OCI-LY3 (cell line): ENCODE measurements around the gene SRGAP2C.
"Not testable (repeated sequence)": the region's sequence is repeated elsewhere in the genome, so short reads cannot be mapped to it uniquely, and the experiment has no call there.

Experiments
- H2AFZ ChIP-seq: fragments of 200-600, 300-600 bp; shearing (Covaris generic); 2 replicates; pipeline ENCODE4 v1.6.0; 2014; ENCODE audit warnings: antibody characterized with exemption, low read depth, low read length
- H3K27ac ChIP-seq: fragments of 200-600, 300-600 bp; sonication (generic); 2 replicates; pipeline ENCODE4 v1.5.1; 2014; ENCODE audit warnings: mild to moderate bottlenecking, low read length, moderate library complexity, mixed read lengths
- H3K27me3 ChIP-seq: fragments of 200-600, 300-600 bp; sonication (generic); 2 replicates; pipeline ENCODE4 v1.6.1; 2014; ENCODE audit warnings: low read depth, low read length, mixed read lengths
- H3K36me3 ChIP-seq: fragments of 200-600, 300-600 bp; sonication (generic); replicated peaks from 2 replicates; pipeline ENCODE3; 2014; ENCODE audit warnings: low read depth, low read length, mixed read lengths
- H3K4me1 ChIP-seq: fragments of 300-600, 200-600 bp; sonication (generic); 2 replicates; pipeline ENCODE4 v1.6.1; 2014; ENCODE audit warnings: low read length, mixed read lengths
- H3K4me2 ChIP-seq: fragments of 200-600, 300-600 bp; sonication (generic); 2 replicates; pipeline ENCODE4 v1.6.1; 2014; ENCODE audit warnings: low read length, mixed read lengths
- H3K4me3 ChIP-seq: fragments of 300-600, 200-600 bp; sonication (generic); 2 replicates; pipeline ENCODE4 v1.5.1; 2014; ENCODE audit warnings: antibody characterized with exemption, mild to moderate bottlenecking, low read length, moderate library complexity
- H3K79me2 ChIP-seq: fragments of 300-600, 200-600 bp; shearing (Covaris generic); 2 replicates; pipeline ENCODE4 v1.6.1; 2014; ENCODE audit warnings: mild to moderate bottlenecking, low read length, mixed read lengths
- H3K9ac ChIP-seq: fragments of 300-600, 200-600 bp; shearing (Covaris generic); 2 replicates; pipeline ENCODE4 v1.6.0; 2014; ENCODE audit warnings: mild to moderate bottlenecking, low read length, moderate library complexity
- H3K9me3 ChIP-seq: fragments of 200-600, 300-600 bp; shearing (Covaris generic); 2 replicates; pipeline ENCODE4 v1.6.1; 2014; ENCODE audit warnings: low read length, mixed read lengths; ENCODE audit not compliant: insufficient read depth
- H4K20me1 ChIP-seq: fragments of 200-600, 300-600 bp; sonication (generic); 2 replicates; pipeline ENCODE4 v1.6.1; 2016; ENCODE audit warnings: low read length, mixed read lengths; ENCODE audit not compliant: insufficient read depth

SRGAP2C gene

DNA sequence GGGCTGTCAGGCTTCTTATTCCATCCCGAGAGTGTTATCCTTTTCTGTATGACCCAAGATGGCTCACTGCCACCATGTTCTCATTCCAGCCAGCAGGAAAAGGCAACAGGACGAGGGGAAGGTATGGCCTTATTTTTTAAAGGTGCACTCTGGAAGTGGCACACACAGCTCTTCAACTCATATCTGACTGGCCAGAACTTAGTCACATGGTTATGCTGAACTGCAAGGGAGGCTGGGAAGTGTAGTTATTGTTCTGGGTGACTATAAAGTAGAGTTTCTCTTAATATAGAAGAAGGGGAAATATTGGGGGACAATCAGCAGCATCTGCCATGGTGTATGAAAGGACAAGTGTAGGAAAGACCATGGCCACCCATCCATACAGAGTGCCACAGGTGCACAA lies 107.8 kb downstream of the SRGAP2C start:
- H3K79me2 ChIP-seq, H3K4me3 ChIP-seq, H3K27me3 ChIP-seq: not testable (repeated sequence)

GRCh38 chr1:121293263-121294204 lies 108.8 kb downstream of the SRGAP2C start:
- H3K9me3 ChIP-seq = not testable (repeated sequence)

More for the DNA sequence above, 107.8 kb downstream of the SRGAP2C start:
- H3K27ac ChIP-seq, H3K36me3 ChIP-seq, H4K20me1 ChIP-seq, H2AFZ ChIP-seq, H3K4me2 ChIP-seq, H3K9ac ChIP-seq, H3K9me3 ChIP-seq, H3K4me1 ChIP-seq: not testable (repeated sequence)

GRCh38 chr1:121294205-121294570 lies 109.4 kb downstream of the SRGAP2C start:
- not testable (repeated sequence) for H4K20me1 ChIP-seq, H3K9ac ChIP-seq, H3K4me2 ChIP-seq, H3K9me3 ChIP-seq, H2AFZ ChIP-seq, H3K79me2 ChIP-seq, H3K4me3 ChIP-seq, H3K36me3 ChIP-seq, H3K4me1 ChIP-seq, H3K27me3 ChIP-seq, H3K27ac ChIP-seq

More at GRCh38 chr1:121293263-121294204, 108.8 kb downstream of the SRGAP2C start:
- not testable (repeated sequence) for H3K4me1 ChIP-seq, H3K4me2 ChIP-seq, H2AFZ ChIP-seq, H3K79me2 ChIP-seq, H3K9ac ChIP-seq, H4K20me1 ChIP-seq, H3K4me3 ChIP-seq, H3K27ac ChIP-seq, H3K27me3 ChIP-seq, H3K36me3 ChIP-seq

GRCh38 chr1:121296563-121296962 lies 111.8 kb downstream of the SRGAP2C start:
- H3K4me1 ChIP-seq, H3K79me2 ChIP-seq, H3K36me3 ChIP-seq, H3K27me3 ChIP-seq, H3K4me3 ChIP-seq, H3K4me2 ChIP-seq, H3K9me3 ChIP-seq, H3K27ac ChIP-seq, H4K20me1 ChIP-seq, H3K9ac ChIP-seq, H2AFZ ChIP-seq: not testable (repeated sequence)

DNA sequence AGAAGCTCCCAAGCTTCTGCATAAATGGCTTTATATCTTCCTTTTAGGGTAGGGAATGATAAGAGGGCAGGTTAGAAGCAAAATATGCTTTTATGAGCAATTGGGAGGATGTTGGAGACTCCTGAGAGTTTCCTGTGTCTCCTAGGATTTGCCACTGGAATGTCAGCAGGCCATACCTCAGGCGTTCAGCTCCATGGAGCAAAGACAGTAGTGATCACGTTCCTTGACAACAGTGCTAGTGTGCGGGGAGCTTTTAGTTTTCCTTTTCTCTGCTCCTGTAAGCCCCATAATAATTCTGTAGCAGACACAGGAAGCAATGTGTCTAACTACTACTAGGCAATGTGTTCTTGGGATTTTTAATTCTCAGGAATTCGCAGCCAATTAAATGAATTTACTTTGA lies 113.8 kb downstream of the SRGAP2C start:
- H3K36me3 ChIP-seq, H4K20me1 ChIP-seq, H3K9me3 ChIP-seq, H3K79me2 ChIP-seq, H2AFZ ChIP-seq, H3K4me1 ChIP-seq, H3K27me3 ChIP-seq, H3K4me2 ChIP-seq, H3K27ac ChIP-seq, H3K4me3 ChIP-seq, H3K9ac ChIP-seq: not testable (repeated sequence)

DNA sequence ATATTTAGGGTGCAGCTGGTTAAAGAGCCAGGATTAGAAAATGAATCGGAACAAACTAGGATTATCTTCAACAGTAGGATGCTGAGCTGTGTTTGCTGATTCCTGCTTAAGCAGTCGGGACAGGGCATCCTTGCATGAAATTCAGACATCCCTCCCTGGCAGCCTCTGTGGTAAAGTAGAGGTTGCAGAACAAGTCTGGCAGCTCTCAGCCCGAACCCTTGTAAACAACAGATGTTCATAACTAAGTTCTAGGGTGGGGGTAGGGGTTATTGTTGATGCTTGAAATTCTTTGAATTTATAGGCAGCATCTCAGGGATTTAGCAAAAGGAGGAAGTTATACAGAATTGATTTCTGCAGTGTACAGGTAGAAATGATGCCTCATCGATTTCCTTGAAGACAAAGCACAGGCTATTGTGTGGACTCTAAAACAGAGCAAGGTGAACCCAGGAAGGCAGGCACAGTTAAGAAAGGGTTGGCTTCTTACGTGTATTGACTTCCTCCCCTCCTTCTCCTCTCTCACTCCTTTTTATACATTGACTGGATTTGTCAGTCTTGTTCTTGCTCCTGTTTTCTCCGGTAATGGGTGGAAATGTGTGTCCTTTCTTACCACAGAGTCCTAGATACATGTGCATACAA lies 114.9 kb downstream of the SRGAP2C start:
- H3K79me2 ChIP-seq, H4K20me1 ChIP-seq, H3K27me3 ChIP-seq, H3K4me2 ChIP-seq, H3K9me3 ChIP-seq, H3K27ac ChIP-seq, H3K4me3 ChIP-seq, H3K9ac ChIP-seq, H3K36me3 ChIP-seq, H3K4me1 ChIP-seq, H2AFZ ChIP-seq: not testable (repeated sequence)

GRCh38 chr1:121301876-121302275 lies 117.1 kb downstream of the SRGAP2C start:
- not testable (repeated sequence) for H3K36me3 ChIP-seq, H2AFZ ChIP-seq, H3K27ac ChIP-seq, H3K79me2 ChIP-seq, H3K4me1 ChIP-seq, H3K4me2 ChIP-seq, H3K4me3 ChIP-seq, H3K9ac ChIP-seq, H4K20me1 ChIP-seq, H3K9me3 ChIP-seq, H3K27me3 ChIP-seq

DNA sequence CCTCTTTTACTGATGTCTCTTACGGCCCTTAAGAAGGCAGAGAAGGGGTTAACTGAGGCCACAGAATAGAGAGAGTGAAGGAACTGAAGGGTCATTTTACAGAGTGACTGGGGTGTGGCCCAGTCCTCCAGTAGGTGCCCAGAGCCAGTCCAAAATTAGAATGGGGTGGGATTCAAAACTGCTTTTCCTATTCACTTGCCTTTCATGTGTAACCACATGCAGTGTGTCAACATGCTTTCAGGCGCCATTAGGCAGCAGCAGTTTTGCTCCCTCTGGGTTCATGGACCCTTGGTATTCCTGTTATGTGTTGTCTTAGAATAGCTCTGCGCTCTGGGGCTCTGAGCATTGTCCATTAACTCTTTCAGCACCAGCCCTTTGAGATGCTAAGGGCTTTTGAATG lies 123.0 kb downstream of the SRGAP2C start:
- H3K79me2 ChIP-seq, H3K36me3 ChIP-seq, H2AFZ ChIP-seq, H3K9ac ChIP-seq, H3K4me1 ChIP-seq, H3K4me2 ChIP-seq, H3K27me3 ChIP-seq, H3K9me3 ChIP-seq, H3K4me3 ChIP-seq, H3K27ac ChIP-seq, H4K20me1 ChIP-seq: not testable (repeated sequence)

GRCh38 chr1:121315509-121315908 lies 130.7 kb downstream of the SRGAP2C start:
- H3K9ac ChIP-seq, H3K27me3 ChIP-seq, H3K4me2 ChIP-seq: not testable (repeated sequence)

More at GRCh38 chr1:121315509-121315908, 130.7 kb downstream of the SRGAP2C start:
- H4K20me1 ChIP-seq, H3K9me3 ChIP-seq, H2AFZ ChIP-seq, H3K4me1 ChIP-seq, H3K36me3 ChIP-seq, H3K4me3 ChIP-seq, H3K79me2 ChIP-seq, H3K27ac ChIP-seq: not testable (repeated sequence)
